ENCODE results near the gene PHLDB3. TPM values are rescaled to one million over a fixed set of nuclear protein-coding genes. Genes with fewer than 3 reads are reported as not detected.

The PHLDB3 gene
- total RNA-seq, 1 experiment from 2014 or later = 8.5 TPM

GRCh38 chr19:43433358-43433673 is 71.2 kb downstream of the PHLDB3 start:
- no peak overlapping the region for H2BK12ac ChIP-seq (ENCODE audit: insufficient read length, low read depth, low read length)
- H4K8ac ChIP-seq (replicated peaks; ENCODE audit: insufficient read length, low read depth, low read length) = no peak overlapping the region
- H3K14ac ChIP-seq (ENCODE audit: insufficient read depth, low read length) = no peak overlapping the region
- Mint-ChIP-seq H3K4me1 (no peaks in the 10 kb centered on the region), H3K27me3 (ENCODE audit: low read depth) (no peaks in the 10 kb centered on the region; the same call in 1 of the 2 replicates), H3K27ac (no peak overlapping the region), H3K4me3 (no peak overlapping the region), H3K36me3 (ENCODE audit: insufficient read depth in 1 of 3, low read depth in 3 of 3) (no peaks in the 10 kb centered on the region), H3K9me3 (peaks cover 0 to 22% of the 10 kb centered on the region in 2 experiments; a peak in 4 of 5 replicates)
- no peaks in the 10 kb centered on the region for H3K79me1 ChIP-seq (ENCODE audit: insufficient read depth, low read depth, low read length, poor library complexity, severe bottlenecking)
- H4K5ac ChIP-seq (ENCODE audit: insufficient read length, low read depth, low read length) = no peak overlapping the region
- no peak overlapping the region for H2BK15ac ChIP-seq (ENCODE audit: low read depth, low read length)
- no peaks in the 10 kb centered on the region for H3K27me3 ChIP-seq (ENCODE audit: insufficient read depth, low read length)
- TF ChIP-seq CTCF (conservative IDR thresholded peaks at IDR 0.05) = no peak
- H3K4me2 ChIP-seq (ENCODE audit: insufficient read depth, insufficient read length, low read length) = no peak overlapping the region
- no peak overlapping the region for H2BK20ac ChIP-seq (ENCODE audit: low read depth, low read length, poor library complexity, severe bottlenecking)
- H3K27ac ChIP-seq (ENCODE audit: insufficient read length, low read depth, low read length) = no peak overlapping the region
- no peak overlapping the region for H3K18ac ChIP-seq (ENCODE audit: insufficient read length, low read depth, low read length)
- no peak overlapping the region for H2AK5ac ChIP-seq (ENCODE audit: insufficient read length, low read length)
- no peaks in the 10 kb centered on the region for H3K4me1 ChIP-seq (ENCODE audit: insufficient read depth, low read length)
- no peak overlapping the region for H4K91ac ChIP-seq (ENCODE audit: insufficient read length, low read depth, low read length)
- no peak overlapping the region for H2BK120ac ChIP-seq (ENCODE audit: low read depth, low read length, poor library complexity, severe bottlenecking)
- no peak overlapping the region for H3K23ac ChIP-seq (ENCODE audit: insufficient read length, low read depth, low read length)
- no CpG with 5 or more reads among the region's 2 CpGs for WGBS (ENCODE audit: extremely low coverage, insufficient read length, low lambda C conversion rate)
- H4K20me1 ChIP-seq (ENCODE audit: control insufficient read depth, insufficient read depth, insufficient read length) = no peaks in the 10 kb centered on the region
- no peaks in the 10 kb centered on the region for H3K79me2 ChIP-seq (ENCODE audit: insufficient read depth, low read length)
- H2AFZ ChIP-seq (ENCODE audit: low read length) = no peak overlapping the region
- H3T11ph ChIP-seq (ENCODE audit: low read length) = no peak overlapping the region
- no peak overlapping the region for H3K56ac ChIP-seq (ENCODE audit: insufficient read length, low read depth, low read length)
- no peaks in the 10 kb centered on the region for H3K9me3 ChIP-seq (ENCODE audit: control insufficient read depth, low read depth, low read length)
- no peaks in the 10 kb centered on the region for H3K23me2 ChIP-seq (ENCODE audit: insufficient read length, low read depth, low read length, poor library complexity, severe bottlenecking)
- H3K9ac ChIP-seq (ENCODE audit: extremely low read depth, insufficient read length, low read length) = no peak overlapping the region
- no peak overlapping the region for H3K4ac ChIP-seq (ENCODE audit: low read depth, low read length)
- DNase-seq = no peak
- no peak overlapping the region for H2BK5ac ChIP-seq (ENCODE audit: insufficient read length, low read length)
